SU-DHL-6 (cell line): Measurements from ENCODE around the gene LY6G6D.

Experiments
- H2AFZ ChIP-seq: fragments of 200-600 bp; sonication (generic); 2 replicates; pipeline ENCODE4 v1.6.1; 2014; ENCODE audit warnings: low read depth, mild to moderate bottlenecking, moderate library complexity, mixed read lengths, antibody characterized with exemption, low read length; ENCODE audit not compliant: severe bottlenecking
- H3F3A ChIP-seq: fragments of 200-600 bp; shearing (Covaris generic); 2 replicates; pipeline ENCODE4 v1.6.0; 2016; ENCODE audit warnings: antibody characterized with exemption, mild to moderate bottlenecking; ENCODE audit not compliant: insufficient read depth
- H3K27ac ChIP-seq: fragments of 200-600 bp; sonication (generic); 2 replicates; pipeline ENCODE4 v1.5.1; 2016; ENCODE audit warnings: low read depth, mild to moderate bottlenecking, low read length, moderate library complexity, mixed read lengths
- H3K27me3 ChIP-seq: fragments of 200-600 bp; sonication (generic), shearing (Covaris generic); 2 replicates; pipeline ENCODE4 v1.6.0; 2014; ENCODE audit warnings: mild to moderate bottlenecking, low read length
- H3K36me3 ChIP-seq: fragments of 200-600 bp; sonication (generic); 2 replicates; pipeline ENCODE4 v1.6.1; 2014; ENCODE audit warnings: mild to moderate bottlenecking, low read length, mixed read lengths
- H3K4me2 ChIP-seq: fragments of 300-600, 200-600 bp; shearing (Covaris generic), sonication (generic); 2 replicates; pipeline ENCODE4 v1.6.0; 2014; ENCODE audit warnings: low read length, low read depth, mild to moderate bottlenecking; ENCODE audit not compliant: poor library complexity, severe bottlenecking
- H3K4me3 ChIP-seq: fragments of 200-600 bp; sonication (generic); 2 replicates; pipeline ENCODE4 v1.5.1; 2014; ENCODE audit warnings: antibody characterized with exemption, low read length, mild to moderate bottlenecking, mixed read lengths; ENCODE audit not compliant: insufficient read depth, poor library complexity, severe bottlenecking
- H3K79me2 ChIP-seq: fragments of 200-600 bp; sonication (generic); 2 replicates; pipeline ENCODE4 v1.6.1; 2014; ENCODE audit warnings: mild to moderate bottlenecking, low read length, moderate library complexity; ENCODE audit not compliant: insufficient read depth
- H3K9ac ChIP-seq: fragments of 200-600 bp; sonication (generic); 2 replicates; pipeline ENCODE4 v1.7.0; 2014; ENCODE audit warnings: mild to moderate bottlenecking, low read length
- H3K9me2 ChIP-seq: fragments of 200-600 bp; sonication (generic); replicated peaks from 2 replicates; pipeline ENCODE4 v1.6.1; 2014; ENCODE audit warnings: low read length; ENCODE audit not compliant: insufficient read depth
- H3K9me3 ChIP-seq: fragments of 200-600 bp; sonication (generic); 2 replicates; pipeline ENCODE4 v1.6.1; 2014; ENCODE audit warnings: low read length, mixed read lengths; ENCODE audit not compliant: insufficient read depth
- H4K20me1 ChIP-seq: fragments of 200-600 bp; sonication (generic); 2 replicates; pipeline ENCODE4 v1.6.1; 2014; ENCODE audit warnings: low read depth, mild to moderate bottlenecking, antibody characterized with exemption, low read length, moderate library complexity, mixed read lengths
- EZH2phosphoT487 ChIP-seq: fragments of 200-600 bp; sonication (generic), shearing (Covaris generic); conservative IDR thresholded peaks from 2 replicates; pipeline ENCODE4 v1.6.1; 2018; ENCODE audit warnings: mild to moderate bottlenecking, antibody characterized with exemption, low read length, moderate library complexity, mixed read lengths
- TF ChIP-seq, protein P1 (sequence below): fragments of 200-600 bp; sonication (generic); IDR thresholded peaks from one replicate; pipeline ENCODE4 v1.5.1; 2017; ENCODE audit warnings: antibody characterized with exemption, mild to moderate bottlenecking, low read length, moderate library complexity; ENCODE audit not compliant: insufficient read depth, poor library complexity, severe bottlenecking

Gene LY6G6D

DNA sequence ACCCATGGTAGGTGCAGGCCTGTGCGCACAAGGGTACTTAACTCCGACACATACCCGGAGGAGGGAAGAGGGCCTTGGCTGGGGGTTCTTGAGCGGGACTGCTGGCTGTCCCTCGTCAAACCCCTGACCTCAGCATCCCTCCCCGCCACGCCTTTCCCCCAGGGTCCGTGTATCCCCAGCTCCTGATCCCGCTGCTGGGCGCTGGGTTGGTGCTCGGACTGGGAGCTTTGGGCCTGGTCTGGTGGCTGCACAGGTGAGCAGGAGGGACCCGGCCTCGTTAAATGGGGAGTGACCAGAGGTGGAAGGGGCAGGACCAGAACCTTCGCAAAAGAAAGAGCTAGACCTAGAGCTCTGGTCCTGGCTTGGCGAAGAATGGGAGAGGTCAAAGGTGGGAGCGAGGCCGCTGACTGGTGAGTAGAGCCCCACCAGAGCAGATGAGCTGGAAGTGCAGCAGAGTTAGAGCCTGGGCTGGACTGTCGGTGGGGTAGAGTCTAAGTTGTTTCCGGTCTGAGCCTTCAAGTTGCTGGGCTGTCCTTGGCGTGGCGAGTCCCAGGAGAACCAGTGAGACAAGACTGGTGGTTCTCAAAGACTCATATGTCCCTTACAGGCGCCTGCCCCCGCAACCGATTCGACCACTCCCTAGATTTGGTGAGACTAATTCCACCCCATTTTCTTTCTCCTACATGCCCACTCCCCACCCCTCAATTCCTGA is 9.0 kb downstream of the LY6G6D start:
- Histone ChIP-seq H4K20me1 (no peaks in the 10 kb centered on the region), H3K36me3 (no peaks in the 10 kb centered on the region), H2AFZ (no peak overlapping the region), H3K4me3 (no peak overlapping the region), H3K9me2 (no peaks in the 10 kb centered on the region), H3K9me3 (no peaks in the 10 kb centered on the region), H3K4me2 (no peak overlapping the region), H3K9ac (no peak overlapping the region), H3K79me2 (no peaks in the 10 kb centered on the region), H3K27ac (no peak overlapping the region), H3F3A (peaks cover 4% of the 10 kb centered on the region; the same call in 1 of the 2 replicates), H3K27me3 (no peaks in the 10 kb centered on the region)
- TF ChIP-seq, protein P1, sequence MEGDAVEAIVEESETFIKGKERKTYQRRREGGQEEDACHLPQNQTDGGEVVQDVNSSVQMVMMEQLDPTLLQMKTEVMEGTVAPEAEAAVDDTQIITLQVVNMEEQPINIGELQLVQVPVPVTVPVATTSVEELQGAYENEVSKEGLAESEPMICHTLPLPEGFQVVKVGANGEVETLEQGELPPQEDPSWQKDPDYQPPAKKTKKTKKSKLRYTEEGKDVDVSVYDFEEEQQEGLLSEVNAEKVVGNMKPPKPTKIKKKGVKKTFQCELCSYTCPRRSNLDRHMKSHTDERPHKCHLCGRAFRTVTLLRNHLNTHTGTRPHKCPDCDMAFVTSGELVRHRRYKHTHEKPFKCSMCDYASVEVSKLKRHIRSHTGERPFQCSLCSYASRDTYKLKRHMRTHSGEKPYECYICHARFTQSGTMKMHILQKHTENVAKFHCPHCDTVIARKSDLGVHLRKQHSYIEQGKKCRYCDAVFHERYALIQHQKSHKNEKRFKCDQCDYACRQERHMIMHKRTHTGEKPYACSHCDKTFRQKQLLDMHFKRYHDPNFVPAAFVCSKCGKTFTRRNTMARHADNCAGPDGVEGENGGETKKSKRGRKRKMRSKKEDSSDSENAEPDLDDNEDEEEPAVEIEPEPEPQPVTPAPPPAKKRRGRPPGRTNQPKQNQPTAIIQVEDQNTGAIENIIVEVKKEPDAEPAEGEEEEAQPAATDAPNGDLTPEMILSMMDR: no peak
- TF ChIP-seq EZH2phosphoT487: no peak

DNA sequence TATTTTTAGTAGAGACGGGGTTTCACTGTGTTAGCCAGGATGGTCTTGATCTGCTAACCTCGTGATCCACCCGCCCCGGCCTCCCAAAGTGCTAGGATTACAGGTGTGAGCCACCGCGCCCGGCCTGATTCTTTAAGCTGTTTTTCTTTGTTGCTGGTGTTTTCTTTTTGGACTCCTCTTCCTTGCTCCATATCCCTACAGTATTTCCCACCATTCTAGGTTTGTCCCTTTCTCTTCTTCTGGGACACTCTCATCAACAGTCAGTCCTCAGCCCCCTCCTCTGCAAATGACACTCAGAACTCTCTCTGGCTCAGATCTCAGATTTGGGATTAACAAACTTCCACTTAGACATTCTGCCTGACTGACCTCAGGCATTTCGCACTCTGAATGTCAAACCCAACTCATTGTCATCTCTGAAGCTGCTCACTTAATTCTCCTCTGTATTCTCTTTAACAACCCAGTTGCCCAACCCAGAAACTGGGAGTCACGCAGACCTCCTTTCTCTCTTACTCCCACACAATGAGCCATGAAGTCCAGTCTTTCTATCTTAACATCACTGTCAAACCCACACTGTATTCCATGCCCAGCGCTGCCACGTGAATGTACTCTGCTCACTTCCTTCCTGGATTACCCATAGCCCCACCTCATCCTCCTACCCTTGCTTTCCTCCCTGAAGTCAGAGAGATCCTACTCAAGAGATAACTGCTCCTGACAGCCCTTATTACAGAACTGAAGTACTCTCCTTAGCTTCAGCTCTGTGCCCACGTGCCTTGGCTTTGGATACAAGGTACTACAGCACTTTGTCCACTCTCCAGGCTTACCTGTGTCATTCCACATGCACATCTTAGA is 10.6 kb downstream of the LY6G6D start:
- no peaks in the 10 kb centered on the region for H3K9me3 ChIP-seq
- H2AFZ ChIP-seq: no peak overlapping the region
- no peaks in the 10 kb centered on the region for H4K20me1 ChIP-seq
- H3K36me3 ChIP-seq: no peaks in the 10 kb centered on the region
- no peak overlapping the region for H3K27ac ChIP-seq
- H3K9ac ChIP-seq: no peak overlapping the region
- H3K4me2 ChIP-seq: no peak overlapping the region
- H3K79me2 ChIP-seq: no peaks in the 10 kb centered on the region
- H3K9me2 ChIP-seq: no peaks in the 10 kb centered on the region
- TF ChIP-seq, protein P1: no peak
- H3K4me3 ChIP-seq: no peak overlapping the region
- H3F3A ChIP-seq: peaks cover 10% of the 10 kb centered on the region
- no peaks in the 10 kb centered on the region for H3K27me3 ChIP-seq

DNA sequence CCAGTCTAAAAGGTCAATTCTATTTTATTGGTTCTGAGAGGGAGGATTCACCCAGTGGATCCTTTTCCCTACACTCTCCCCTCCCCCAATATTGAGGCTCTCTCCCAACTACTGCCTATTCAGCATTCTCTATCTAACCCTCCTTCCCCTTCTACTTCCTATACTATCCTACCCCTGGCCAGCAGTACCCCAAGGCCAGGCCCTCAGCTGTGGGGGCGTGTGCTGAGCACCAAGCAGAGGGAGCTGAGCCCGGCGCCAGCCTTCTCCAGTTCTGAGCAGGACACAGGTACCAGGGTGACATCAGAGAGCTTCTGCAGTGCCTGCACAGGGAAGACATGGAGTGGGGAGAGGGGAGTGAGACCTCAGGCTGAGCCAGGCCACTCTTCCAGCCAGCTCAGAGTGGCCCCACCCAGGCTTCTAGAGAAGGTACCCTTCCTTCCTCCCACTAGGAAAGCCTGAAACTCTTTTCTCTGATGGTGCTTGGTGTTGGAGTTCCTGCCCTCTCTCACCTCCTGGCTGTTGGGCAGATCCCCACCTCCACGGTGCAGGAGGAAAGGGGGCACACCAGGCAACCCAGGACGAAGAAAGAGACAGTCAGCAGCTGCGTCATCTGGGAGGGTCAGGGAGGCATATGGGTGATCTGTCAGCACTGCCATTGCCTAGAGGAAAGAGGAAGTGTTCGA is 12.0 kb downstream of the LY6G6D start:
- TF ChIP-seq, protein P1: no peak
- Histone ChIP-seq H3K4me2 (no peak overlapping the region), H3K9me2 (no peaks in the 10 kb centered on the region), H3K27ac (no peak overlapping the region), H2AFZ (no peak overlapping the region), H4K20me1 (no peaks in the 10 kb centered on the region), H3K27me3 (no peaks in the 10 kb centered on the region), H3K36me3 (peaks cover 8% of the 10 kb centered on the region; the same call in 1 of the 2 replicates), H3K9ac (no peak overlapping the region; the same call in 1 of the 2 replicates), H3F3A (peaks cover 24% of the 10 kb centered on the region), H3K9me3 (no peaks in the 10 kb centered on the region), H3K79me2 (no peaks in the 10 kb centered on the region), H3K4me3 (no peak overlapping the region)
